UCSD-AML1 (cell line): ENCODE measurements around the gene MTRR.

ENCODE experiments used
- DNase-seq: peaks from one replicate; lab custom pipeline; 2025; ENCODE audit not compliant: unreplicated experiment; lab: John Stamatoyannopoulos, UW

MTRR gene

DNA sequence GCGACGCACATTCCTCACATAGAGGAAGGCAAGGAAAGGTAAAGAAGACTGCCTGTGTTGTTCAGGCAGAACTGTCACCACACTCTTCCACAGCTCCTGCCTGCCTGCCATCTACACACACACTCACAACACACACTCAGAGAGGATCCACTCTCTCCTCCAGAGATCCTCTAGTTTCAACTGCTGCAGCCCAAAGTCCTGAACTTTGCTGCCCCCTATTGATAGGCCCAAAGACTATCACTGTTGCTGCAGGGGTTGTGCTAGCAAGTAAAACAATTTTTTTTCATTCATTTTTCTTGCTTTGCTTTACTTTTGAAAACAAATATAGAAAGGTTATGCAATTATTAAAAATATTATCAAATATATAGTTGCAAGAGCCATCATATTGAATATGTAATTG lies 12.1 kb upstream of the MTRR start:
- peak; percentile 15 for DNase-seq

DNA sequence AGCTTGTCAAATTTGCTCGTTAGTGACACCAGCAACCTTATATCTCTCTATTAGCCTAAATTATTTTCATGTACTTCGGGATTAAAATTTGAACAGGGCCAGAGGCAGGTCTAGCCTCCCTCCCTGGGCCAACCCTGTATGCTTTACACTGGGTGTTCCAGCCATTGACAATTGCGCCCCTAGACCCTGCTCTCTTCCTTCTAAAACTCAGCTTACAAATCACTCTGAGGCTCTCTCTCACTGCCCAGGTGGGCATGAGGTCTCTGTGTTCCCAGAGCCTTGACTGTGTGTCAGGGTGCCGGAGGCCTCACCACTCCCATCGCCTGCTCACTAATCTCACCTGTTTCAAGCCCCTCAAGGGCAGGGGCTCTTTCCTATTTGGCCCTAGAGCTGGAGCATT lies 11.6 kb upstream of the MTRR start:
- no peak for DNase-seq

DNA sequence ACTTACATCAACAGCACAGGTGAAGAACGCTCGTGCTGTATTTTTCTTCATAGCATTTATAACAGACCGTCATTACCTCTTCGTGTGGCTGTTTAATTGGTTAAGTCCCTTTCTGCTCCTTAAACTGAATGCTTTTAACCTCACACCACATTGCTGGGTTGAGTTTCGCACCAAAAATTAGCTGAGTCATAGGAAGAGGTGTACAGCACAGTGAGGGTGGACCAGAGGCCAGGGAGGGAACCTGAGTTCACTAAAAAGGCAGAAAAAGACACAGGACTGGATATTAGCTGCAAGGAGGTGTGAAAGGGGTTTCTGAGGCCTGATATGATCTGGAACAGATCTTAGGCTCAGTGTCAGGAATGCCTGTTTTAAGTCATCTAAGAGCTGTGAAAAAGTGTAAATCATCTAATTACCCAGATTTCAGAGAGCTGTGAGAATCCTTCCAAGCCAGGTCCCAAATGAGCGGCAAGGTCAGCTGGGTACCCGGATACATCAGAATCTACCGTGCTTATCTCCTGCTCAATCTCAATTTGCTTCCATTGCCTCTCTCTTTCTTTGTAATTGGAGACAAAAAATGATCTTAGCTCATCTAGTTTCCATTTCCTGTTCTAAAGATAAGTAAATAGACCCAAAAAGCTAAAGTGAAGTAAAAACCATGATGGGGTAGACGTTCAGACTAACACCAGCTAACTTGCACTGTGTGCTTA lies 10.9 kb upstream of the MTRR start:
- DNase-seq, result no peak

DNA sequence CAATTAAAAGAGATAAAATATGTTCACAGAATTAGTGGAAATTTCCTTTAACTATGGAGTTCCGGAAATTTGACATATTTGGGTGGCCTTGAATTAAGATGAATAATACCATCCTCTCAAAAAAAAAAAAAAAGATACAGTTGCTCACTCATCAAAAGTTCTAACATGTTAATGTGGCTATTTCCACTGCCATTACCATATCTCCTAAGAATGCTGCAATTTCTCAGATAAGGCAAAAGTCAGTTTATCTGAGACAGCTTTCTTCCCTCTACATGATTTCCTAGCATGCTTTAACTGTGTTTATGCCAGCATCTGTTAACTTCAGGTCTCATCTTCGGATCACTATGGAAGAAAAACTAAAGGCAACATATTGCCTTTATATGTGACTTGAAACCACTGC lies 2.8 kb upstream of the MTRR start:
- DNase-seq, result no peak

DNA sequence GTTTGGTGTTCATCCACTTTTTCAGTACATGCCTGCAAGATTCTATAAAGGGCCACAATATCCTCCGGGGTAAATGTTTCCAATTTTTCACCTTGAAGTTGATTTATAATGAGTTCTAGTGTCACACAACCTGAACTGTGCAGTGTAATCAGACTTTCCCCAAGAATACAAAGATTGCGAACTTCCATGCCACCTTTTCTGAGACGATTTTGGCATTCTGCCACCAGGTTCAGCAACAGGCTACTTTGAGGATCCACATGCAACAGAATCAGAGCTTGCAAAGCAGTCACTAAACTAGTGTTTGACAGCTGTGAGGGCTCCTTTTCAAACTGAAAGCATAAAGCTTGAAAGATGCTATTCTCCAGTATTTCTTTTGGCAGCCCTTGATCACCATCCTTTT lies 1.7 kb upstream of the MTRR start:
- DNase-seq, result no peak

DNA sequence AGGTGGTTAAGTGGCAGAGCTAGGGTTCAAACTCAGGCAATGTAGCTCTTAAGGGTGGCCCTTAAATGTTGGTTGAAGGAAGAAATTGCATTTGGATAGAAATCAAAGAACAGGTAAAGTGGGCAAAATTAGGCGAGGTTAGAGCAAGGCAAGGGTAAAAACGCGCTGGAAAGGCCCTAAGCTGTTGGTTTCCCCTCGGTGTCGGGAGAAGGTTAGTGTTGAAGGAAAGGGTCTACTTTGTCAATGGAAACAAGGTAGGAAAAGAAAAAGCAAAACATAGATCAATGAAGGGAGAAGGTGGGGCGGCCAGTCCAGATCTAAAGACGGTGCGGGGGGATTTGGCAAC lies 548 bp upstream of the MTRR start:
- DNase-seq, result no peak

DNA sequence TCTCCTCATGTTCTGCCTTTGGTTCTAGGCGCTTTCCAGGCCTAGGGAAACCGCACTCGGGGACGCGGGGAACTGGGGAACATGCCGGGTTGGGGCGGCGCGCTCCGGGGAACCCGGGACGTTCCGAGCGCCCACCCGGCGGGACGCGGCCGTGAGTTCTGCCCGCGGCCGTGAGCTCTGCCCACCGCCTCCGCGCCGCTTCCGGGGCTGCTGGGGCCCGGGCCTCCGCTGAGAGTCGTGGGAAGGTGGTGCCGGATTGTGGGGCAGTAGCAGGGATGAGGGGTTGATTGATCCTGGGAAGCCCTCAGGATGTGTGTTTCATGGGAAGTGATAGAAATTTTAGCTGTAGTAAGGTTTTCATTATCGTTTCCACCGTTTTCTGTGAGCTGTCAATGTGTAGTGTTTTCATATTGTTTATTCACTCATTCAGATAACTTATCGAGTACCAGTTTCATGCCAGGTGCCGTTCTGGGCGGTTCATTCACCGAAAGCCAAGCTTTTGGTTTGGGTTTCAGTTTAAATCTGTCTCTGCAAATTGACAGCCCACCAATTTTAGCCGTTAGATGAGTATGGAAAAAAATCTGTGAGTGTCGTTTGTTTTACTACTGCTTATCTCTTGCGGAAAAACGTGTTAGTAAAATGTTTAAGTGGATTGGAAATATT lies 657 bp downstream of the MTRR start:
- peak; percentile 46 for DNase-seq

DNA sequence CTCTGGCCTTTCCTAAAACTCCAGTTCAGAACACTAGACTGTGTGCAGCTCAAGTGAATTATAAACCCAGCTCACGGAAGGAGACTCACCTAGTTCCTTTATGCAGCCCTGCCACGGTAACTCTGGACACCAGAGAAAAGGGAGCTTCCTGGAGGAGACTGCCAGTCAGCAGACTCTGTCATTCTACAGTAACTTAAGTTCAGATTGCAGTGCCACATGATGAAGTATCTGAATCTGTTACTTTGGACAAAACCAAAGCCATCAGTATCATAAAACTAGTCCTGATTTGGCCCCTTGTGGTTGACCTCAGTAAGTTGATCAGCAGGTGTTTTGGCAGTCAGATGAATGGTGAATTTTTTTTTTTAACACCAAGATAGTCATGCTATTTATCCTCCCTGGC lies 2.7 kb downstream of the MTRR start:
- DNase-seq, result no peak

DNA sequence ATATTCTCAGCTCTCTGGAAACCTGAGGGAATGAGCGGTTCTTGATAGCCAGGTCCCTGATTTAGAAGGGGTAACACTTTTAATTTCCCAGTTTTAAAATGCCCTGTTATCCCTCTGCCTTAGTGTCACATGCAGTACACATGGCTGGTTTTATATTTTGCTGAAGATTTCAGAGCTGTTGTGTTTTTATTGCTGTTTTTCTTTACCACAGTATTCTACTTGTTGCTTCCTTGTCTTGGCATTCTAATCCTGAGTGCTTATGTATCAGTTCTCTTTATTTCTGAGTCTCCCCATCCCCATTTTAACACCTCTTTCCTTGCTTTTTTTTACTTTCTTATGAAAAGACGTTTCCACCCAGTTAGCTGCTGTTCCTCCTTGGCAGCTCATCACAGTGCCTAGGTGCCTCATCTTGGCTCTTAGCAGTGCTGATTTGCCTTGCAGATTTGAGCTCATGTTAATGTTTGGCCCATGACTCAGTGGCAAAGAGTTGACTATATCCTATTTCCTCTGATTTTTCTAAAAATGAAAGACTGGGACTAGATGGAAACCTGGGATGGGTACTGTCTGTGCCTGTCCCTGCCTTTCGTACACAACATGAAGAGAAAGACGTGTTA lies 3.7 kb downstream of the MTRR start:
- DNase-seq, result no peak

DNA sequence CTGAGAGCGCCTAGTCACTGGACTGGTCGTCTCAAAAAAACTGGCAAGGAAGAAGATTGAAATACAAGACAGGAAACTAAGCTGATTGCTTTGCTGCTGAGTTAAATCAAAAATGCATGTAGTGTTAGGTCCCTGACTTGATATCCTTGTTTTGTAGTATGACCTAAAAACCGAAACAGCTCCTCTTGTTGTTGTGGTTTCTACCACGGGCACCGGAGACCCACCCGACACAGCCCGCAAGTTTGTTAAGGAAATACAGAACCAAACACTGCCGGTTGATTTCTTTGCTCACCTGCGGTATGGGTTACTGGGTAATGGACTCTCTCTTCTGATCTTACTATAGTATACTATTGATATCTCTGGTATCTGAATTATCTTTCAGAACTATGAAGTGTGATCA lies 4.3 kb downstream of the MTRR start:
- DNase-seq, result no peak

DNA sequence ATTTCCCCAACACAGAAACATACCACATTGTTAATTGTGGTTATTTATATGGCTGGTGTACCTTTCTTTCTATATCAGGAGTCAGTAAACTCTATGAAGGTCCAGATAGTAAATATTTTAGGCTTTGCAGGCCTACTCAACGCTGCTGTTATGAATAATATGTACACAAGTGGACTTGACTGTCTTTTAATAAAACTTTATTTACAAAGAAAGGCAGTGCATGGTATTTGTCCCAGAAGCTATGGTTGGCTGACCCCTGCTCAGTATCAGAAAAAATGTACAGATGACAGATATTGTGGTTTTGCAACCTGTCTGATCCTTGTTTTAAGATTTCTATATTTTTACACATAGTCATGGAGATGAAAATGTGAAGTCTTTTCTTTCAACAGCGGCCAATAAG lies 5.7 kb downstream of the MTRR start:
- no peak for DNase-seq

DNA sequence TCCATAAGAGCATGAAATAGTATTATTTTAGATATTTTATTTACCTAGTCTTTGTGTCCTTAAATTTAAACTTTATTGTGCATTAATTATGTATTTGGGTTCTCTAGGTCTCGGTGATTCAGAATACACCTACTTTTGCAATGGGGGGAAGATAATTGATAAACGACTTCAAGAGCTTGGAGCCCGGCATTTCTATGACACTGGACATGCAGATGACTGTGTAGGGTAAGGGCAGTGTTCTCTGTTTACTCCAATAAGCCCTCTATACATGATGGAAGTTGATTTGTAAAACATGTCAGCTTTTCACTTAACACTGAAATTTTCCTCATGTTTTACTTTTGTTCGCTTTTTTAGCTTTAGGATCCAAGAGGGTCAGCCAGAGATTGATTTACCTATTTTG lies 6.2 kb downstream of the MTRR start:
- DNase-seq, result no peak

DNA sequence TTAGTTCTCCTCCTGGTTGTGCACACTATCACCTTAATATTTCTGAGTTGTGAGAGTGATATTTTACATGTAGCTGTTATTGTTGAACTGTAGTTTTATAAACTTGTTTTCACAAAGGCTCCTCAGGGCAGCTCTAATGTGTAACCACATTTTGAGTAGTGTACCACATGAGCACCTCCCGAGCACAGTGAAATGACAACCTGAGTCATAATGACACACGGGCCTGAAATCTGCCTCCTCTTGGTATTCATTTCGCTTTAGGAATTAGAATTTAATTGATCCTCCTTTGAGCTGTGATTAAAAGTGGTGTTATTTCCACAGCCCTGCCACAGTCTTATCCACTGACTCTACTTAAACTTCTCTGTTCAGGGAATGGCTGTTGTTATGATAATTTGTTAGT lies 7.9 kb downstream of the MTRR start:
- no peak for DNase-seq

DNA sequence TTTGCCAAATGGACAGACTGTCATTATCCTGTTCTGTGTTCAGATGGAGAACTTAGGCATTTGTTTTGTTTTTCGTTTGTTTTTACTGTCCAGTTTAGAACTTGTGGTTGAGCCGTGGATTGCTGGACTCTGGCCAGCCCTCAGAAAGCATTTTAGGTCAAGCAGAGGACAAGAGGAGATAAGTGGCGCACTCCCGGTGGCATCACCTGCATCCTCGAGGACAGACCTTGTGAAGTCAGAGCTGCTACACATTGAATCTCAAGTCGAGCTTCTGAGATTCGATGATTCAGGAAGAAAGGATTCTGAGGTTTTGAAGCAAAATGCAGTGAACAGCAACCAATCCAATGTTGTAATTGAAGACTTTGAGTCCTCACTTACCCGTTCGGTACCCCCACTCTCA lies 8.9 kb downstream of the MTRR start:
- DNase-seq, result no peak

DNA sequence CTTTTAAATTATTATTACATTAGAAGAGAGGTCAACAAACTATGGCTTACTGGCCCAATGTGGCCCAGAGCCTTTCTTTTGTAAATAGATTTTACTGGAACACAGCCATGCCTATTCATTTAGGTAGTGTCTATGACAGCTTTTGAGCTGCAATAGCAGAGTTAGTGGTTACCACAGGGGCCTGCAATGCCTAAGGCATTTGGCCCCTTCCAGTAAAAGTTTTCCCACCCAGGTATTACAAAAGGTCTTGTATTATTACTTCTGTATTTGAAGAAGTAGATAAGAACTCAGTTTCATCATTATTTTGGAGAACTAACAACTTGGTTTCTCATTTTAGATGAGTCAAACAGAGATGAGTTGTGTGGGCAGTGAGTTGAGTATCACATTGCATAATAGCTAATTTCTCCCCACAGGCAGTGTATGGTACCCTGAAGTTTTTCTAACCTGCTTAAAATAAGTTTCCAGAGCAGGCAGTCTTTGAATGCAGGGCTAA lies 9.5 kb downstream of the MTRR start:
- no peak for DNase-seq

DNA sequence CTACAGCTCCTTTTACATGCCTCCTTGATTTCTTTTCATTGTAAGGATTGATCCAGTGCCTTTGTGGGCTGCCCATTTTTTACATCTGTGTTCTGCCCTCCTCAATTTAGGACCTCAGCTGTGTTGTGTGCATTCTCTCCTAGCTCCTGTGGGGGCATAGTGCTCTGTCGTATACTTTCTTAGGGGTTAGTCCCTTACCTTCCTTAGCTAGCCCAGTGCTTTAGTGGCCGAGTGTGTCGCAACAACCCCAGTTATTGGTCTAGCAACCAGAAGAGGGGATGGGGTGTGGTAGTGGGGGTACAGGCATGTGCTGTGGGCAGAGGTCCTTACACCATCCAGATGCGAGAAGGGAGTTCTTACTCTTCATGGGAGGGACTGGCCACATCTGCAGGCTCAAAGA lies 12.1 kb downstream of the MTRR start:
- no peak for DNase-seq

DNA sequence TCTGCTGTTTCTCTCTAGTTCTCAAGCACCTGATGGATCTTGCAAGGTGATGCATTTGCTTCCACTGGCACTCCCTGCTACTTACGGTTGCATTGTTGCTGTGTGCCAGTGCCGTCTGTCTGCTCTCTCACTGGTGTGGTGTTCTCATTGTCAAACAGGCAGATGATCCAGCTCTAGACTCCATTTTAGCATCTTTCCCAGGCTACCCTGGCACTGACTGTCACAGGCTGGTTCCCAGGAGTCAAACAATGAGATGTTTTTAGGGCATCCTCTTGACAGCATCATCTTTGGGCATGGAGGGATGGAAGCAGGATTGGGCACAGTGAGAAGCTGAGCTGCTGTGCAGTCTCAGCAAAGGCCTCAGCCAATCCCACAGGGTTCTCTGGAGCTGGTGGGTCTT lies 12.9 kb downstream of the MTRR start:
- DNase-seq, result no peak

DNA sequence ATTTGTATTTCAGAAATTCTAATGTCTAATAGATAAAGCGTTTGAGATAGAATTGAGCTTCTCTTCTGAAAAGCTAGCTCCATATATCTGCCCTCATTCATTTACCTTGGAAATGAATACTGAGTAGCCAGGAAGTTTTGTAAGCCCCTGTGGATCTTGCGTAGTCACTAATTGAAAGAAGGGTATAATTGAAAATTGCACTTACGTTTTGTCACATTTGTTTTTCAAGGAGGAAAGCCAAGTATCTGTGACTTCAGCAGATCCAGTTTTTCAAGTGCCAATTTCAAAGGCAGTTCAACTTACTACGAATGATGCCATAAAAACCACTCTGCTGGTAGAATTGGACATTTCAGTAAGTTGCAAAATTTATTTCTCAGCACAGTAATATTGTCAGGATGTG lies 14.0 kb downstream of the MTRR start:
- no peak for DNase-seq

DNA sequence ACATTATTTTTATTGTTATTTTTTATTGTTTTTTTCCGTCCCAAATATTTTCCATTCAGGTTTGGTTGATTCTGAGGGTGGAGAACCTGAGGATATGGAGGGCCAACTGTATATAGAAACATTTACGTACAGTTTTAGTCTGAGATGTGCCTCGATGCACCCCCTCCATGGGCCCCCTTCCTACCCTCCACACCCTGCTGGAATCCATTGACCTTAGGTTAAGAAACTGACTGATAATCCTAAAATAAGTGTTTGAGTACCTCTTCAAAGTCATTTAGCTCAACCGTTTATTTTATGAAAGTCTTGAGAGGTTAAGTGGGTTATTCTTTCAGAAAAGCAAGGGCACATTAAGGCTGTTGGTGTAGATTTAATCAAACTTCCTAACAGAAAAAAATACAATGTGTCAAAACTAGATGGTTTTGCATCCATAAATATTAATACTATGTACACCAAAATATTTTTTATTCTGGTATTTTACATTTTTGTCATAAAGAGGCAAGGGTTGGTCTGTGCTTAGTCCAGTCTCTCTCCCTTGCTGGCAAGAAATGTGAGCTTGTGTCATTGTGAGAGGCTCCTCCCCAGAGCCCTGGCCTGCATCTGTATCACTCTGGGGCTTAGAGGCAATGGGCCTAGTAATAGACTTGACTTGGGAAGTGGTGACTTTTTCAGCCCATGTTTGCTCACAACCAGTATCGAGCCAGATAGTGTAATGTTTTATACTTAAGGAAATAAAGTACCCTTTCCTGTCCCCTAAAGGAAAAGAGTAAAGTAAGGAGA lies 15.7 kb downstream of the MTRR start:
- no peak for DNase-seq

DNA sequence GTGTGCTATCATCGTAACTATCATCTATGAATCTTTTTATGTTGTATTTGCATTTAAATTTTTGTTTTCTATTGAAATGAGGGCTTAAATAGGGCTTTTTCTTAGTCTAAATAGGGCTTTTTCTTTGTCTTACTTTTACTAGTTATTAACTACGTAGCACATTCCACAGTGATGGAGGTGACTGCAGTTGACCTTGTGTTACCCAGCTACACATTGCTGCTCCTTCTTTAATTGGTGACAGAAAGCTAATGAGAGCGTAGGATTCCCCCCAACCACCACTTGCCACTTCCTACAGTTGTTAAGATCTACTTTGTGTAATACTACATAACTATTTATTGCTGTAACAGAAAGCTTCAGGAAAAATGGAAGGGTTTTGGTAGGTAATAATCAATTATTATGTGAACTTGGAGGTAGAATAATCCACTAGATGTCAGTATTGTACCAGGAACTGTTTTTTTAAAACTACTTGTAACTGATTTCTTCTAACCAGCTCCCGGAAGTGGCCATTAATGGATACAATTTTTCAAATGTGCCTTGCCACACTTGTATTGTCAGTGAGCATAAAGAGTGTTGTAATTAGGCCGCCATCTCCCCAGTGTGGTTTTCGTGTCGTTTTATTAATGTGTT lies 18.0 kb downstream of the MTRR start:
- no peak for DNase-seq

DNA sequence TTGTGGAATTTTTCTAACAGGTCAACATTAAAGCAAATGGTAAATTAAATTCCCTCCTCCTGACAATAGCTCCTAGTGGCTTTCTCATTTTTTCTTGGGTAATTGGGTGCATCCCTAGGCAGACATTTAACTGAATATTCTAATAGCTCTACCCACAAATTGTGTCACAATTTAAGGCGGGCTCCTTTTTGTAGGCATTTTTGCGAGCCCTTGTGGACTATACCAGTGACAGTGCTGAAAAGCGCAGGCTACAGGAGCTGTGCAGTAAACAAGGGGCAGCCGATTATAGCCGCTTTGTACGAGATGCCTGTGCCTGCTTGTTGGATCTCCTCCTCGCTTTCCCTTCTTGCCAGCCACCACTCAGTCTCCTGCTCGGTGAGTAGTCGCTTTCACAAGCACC lies 20.0 kb downstream of the MTRR start:
- DNase-seq, result no peak
